ENCODE results near the gene DLG2.

- TF ChIP-seq CTCF (IDR thresholded peaks at IDR 0.05) (no peak), POLR2A (IDR thresholded peaks at IDR 0.05) (no peak)
Measured at GRCh38 chr11:85663080-85663752, 36.1 kb upstream of the DLG2 start.

Data from suprapubic skin (tissue), 3 donors.